Measurements from ENCODE around the gene UGT1A7. TPM values are rescaled to one million over a fixed set of nuclear protein-coding genes. Genes with fewer than 3 reads are reported as not detected.

UGT1A7 gene
- total RNA-seq, 1 donor from 2014 or later, result not detected

- no peak for ATAC-seq (ENCODE audit: poor library complexity)
- DNase-seq, result no peak
- intact Hi-C loops (cut with DNase I), result no loop called here
Observed at GRCh38 chr2:233789554-233789953, 107.9 kb downstream of the UGT1A7 start.

- intact Hi-C loops (cut with DNase I), result no loop called here
- DNase-seq (no peak), ATAC-seq (ENCODE audit: poor library complexity) (no peak)
Observed at GRCh38 chr2:233791151-233791882, 109.6 kb downstream of the UGT1A7 start.

GRCh38 chr2:233791883-233792329 is 110.2 kb downstream of the UGT1A7 start:
- intact Hi-C loops (cut with DNase I), result no loop called here
- no peak for DNase-seq
- ATAC-seq (ENCODE audit: poor library complexity), result no peak

- ATAC-seq (ENCODE audit: poor library complexity), result no peak
- intact Hi-C loops (cut with DNase I), result no loop called here
- no peak for DNase-seq
Observed at GRCh38 chr2:233792720-233793119, 111.0 kb downstream of the UGT1A7 start.

GRCh38 chr2:233793465-233794127 is 111.9 kb downstream of the UGT1A7 start:
- intact Hi-C loops (cut with DNase I), result no loop called here
- ATAC-seq (ENCODE audit: poor library complexity), result no peak
- DNase-seq, result no peak

- DNase-seq (no peak), ATAC-seq (ENCODE audit: poor library complexity) (no peak)
- intact Hi-C loops (cut with DNase I), result no loop called here
Observed at GRCh38 chr2:233794128-233794658, 112.5 kb downstream of the UGT1A7 start.

- ATAC-seq (ENCODE audit: poor library complexity) (no peak), DNase-seq (no peak)
- intact Hi-C loops (cut with DNase I), result no loop called here
Observed at GRCh38 chr2:233795735-233796171, 114.1 kb downstream of the UGT1A7 start.

- ATAC-seq (ENCODE audit: poor library complexity) (no peak), DNase-seq (no peak)
Observed at GRCh38 chr2:233796254-233796653, 114.6 kb downstream of the UGT1A7 start.

GRCh38 chr2:233798335-233799086 is 116.8 kb downstream of the UGT1A7 start:
- intact Hi-C loops (cut with DNase I), result no loop called here
- DNase-seq, result no peak
- ATAC-seq (ENCODE audit: poor library complexity), result no peak

More at GRCh38 chr2:233796254-233796653, 114.6 kb downstream of the UGT1A7 start:
- intact Hi-C loops (cut with DNase I), result no loop called here

GRCh38 chr2:233799087-233799665 is 117.5 kb downstream of the UGT1A7 start:
- no peak for ATAC-seq (ENCODE audit: poor library complexity)
- intact Hi-C loops (cut with DNase I), result no loop called here
- no peak for DNase-seq

- ATAC-seq (ENCODE audit: poor library complexity) (no peak), DNase-seq (no peak)
- intact Hi-C loops (cut with DNase I), result no loop called here
Observed at GRCh38 chr2:233799716-233800115, 118.0 kb downstream of the UGT1A7 start.

GRCh38 chr2:233800208-233800607 is 118.5 kb downstream of the UGT1A7 start:
- DNase-seq, result no peak
- intact Hi-C loops (cut with DNase I), result no loop called here
- no peak for ATAC-seq (ENCODE audit: poor library complexity)

- ATAC-seq (ENCODE audit: poor library complexity), result no peak
- intact Hi-C loops (cut with DNase I), result no loop called here
- DNase-seq, result no peak
Observed at GRCh38 chr2:233801357-233802131, 119.8 kb downstream of the UGT1A7 start.

- intact Hi-C loops (cut with DNase I), result no loop called here
- ATAC-seq (ENCODE audit: poor library complexity), result no peak
- DNase-seq, result no peak
Observed at GRCh38 chr2:233802132-233802815, 120.6 kb downstream of the UGT1A7 start.

- DNase-seq (no peak), ATAC-seq (ENCODE audit: poor library complexity) (no peak)
- intact Hi-C loops (cut with DNase I), result no loop called here
Observed at GRCh38 chr2:233803292-233803911, 121.7 kb downstream of the UGT1A7 start.

- DNase-seq, result no peak
- intact Hi-C loops (cut with DNase I), result no loop called here
Observed at GRCh38 chr2:233803994-233804393, 122.3 kb downstream of the UGT1A7 start.

GRCh38 chr2:233807215-233807865 is 125.6 kb downstream of the UGT1A7 start:
- ATAC-seq (ENCODE audit: poor library complexity) (no peak), DNase-seq (peak; percentile 24)
- intact Hi-C loops (cut with DNase I), result no loop called here

More at GRCh38 chr2:233803994-233804393, 122.3 kb downstream of the UGT1A7 start:
- no peak for ATAC-seq (ENCODE audit: poor library complexity)

Measured in Right ventricle myocardium superior (tissue), 1 donor.